ENCODE measurements around the gene PIK3R6. TPM values are rescaled to one million over a fixed set of nuclear protein-coding genes. Genes with fewer than 3 reads are reported as not detected.

Gene PIK3R6
- total RNA-seq, 1 donor from 2014 or later, result 2.2 TPM

- peak in 1 of 2 donors; percentile 21 for DNase-seq (ENCODE audit: low spot score in 2 of 2)
- H3K4me3 ChIP-seq, result no peak overlapping the region
- H3K27ac ChIP-seq, result no peak overlapping the region
- no peaks in the 10 kb centered on the region for H3K4me1 ChIP-seq
- peaks cover 0 to 8% of the 10 kb centered on the region in 2 donors for H3K9me3 ChIP-seq
- no peaks in the 10 kb centered on the region for H3K27me3 ChIP-seq
- no peak for TF ChIP-seq CTCF (IDR thresholded peaks at IDR 0.05)
- intact Hi-C loops (cut with DNase I), result no loop called here
- no peaks in the 10 kb centered on the region for H3K36me3 ChIP-seq
These were observed 45.6 kb upstream of the PIK3R6 start for GRCh38 chr17:8913091-8913490.

GRCh38 chr17:8912084-8912981, 44.9 kb upstream of the PIK3R6 start:
- peak in 1 of 2 donors; percentile 39 for DNase-seq (ENCODE audit: low spot score in 2 of 2)
- H3K27me3 ChIP-seq, result no peaks in the 10 kb centered on the region
- H3K4me1 ChIP-seq, result no peaks in the 10 kb centered on the region
- intact Hi-C loops (cut with DNase I), result no loop called here
- no peak overlapping the region for H3K27ac ChIP-seq
- no peak for TF ChIP-seq CTCF (IDR thresholded peaks at IDR 0.05)
- no peak overlapping the region for H3K4me3 ChIP-seq
- H3K36me3 ChIP-seq, result no peaks in the 10 kb centered on the region
- H3K9me3 ChIP-seq, result peaks cover 0 to 4% of the 10 kb centered on the region in 2 donors

- intact Hi-C loops (cut with DNase I), result no loop called here
- TF ChIP-seq CTCF (IDR thresholded peaks at IDR 0.05), result no peak
- Histone ChIP-seq H3K36me3 (no peaks in the 10 kb centered on the region), H3K27ac (no peak overlapping the region), H3K9me3 (no peaks in the 10 kb centered on the region), H3K4me1 (no peaks in the 10 kb centered on the region), H3K27me3 (no peaks in the 10 kb centered on the region), H3K4me3 (no peak overlapping the region)
- DNase-seq (ENCODE audit: low spot score in 2 of 2), result peak in 1 of 2 donors; percentile 60
These were observed 43.6 kb upstream of the PIK3R6 start for GRCh38 chr17:8910969-8911604.

DNA sequence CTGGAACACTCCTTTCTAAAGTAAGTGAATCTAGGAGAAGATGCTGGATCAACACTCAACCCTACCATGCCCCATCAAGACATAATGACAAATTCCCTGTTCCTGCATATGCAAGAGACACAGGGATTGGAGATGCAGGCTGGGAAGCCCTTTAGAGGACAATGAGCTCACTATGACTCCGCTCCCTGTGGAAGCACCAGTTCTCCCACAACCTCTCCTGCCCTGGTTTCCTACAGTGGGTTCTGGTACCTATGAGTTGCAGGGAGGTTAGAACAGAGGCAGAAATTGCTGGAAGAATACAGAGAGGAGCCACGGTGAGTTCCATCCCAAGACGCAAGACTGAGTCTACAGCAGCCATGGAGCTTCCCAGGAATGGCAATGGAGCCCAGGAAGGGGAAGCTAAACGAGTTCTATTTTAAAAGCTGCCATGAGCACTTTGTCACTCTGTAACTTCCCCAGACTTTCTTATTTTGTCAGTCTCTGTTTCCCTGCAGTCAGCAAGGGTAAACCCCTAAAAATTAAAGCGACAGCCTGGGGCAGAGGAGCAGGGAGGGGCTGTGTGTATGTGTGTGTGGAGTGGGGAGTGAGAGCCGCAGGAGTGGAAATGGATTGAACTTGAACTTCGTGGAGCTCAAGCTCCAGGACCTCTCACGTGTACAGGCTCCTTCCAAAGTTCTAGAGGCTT, 42.3 kb upstream of the PIK3R6 start:
- TF ChIP-seq CTCF (IDR thresholded peaks at IDR 0.05), result no peak
- H3K9me3 ChIP-seq, result no peaks in the 10 kb centered on the region
- H3K36me3 ChIP-seq, result no peaks in the 10 kb centered on the region
- H3K27ac ChIP-seq, result no peak overlapping the region
- no peaks in the 10 kb centered on the region for H3K4me1 ChIP-seq
- H3K27me3 ChIP-seq, result no peaks in the 10 kb centered on the region
- intact Hi-C loops (cut with DNase I), result no loop called here
- no peak overlapping the region for H3K4me3 ChIP-seq
- peak in 1 of 2 donors; percentile 47 for DNase-seq (ENCODE audit: low spot score in 2 of 2)

- peak in 1 of 2 donors; percentile 43 for DNase-seq (ENCODE audit: low spot score in 2 of 2)
- intact Hi-C loops (cut with DNase I), result no loop called here
- H3K36me3 ChIP-seq, result no peaks in the 10 kb centered on the region
- no peaks in the 10 kb centered on the region for H3K27me3 ChIP-seq
- H3K4me3 ChIP-seq, result no peak overlapping the region
- H3K27ac ChIP-seq, result no peak overlapping the region
- TF ChIP-seq CTCF (IDR thresholded peaks at IDR 0.05), result no peak
- H3K4me1 ChIP-seq, result no peaks in the 10 kb centered on the region
- H3K9me3 ChIP-seq, result no peaks in the 10 kb centered on the region
These were observed 37.9 kb upstream of the PIK3R6 start for GRCh38 chr17:8905331-8905730.
